HCT116 (cell line): ENCODE measurements around the gene FBXL17. TPM values are rescaled to one million over a fixed set of nuclear protein-coding genes. Genes with fewer than 3 reads are reported as not detected.

Experiments
- ATAC-seq: fragments of 200-7000 bp; cut with Tn5 transposase; 2 replicates; pipeline ENCODE4 v1.9.1; 2020; ENCODE audit warnings: mild to moderate bottlenecking, moderate library complexity
- BruUV-seq: library from RNA; stranded (reverse); fragments of 400-500 nt; replicated peaks from 2 replicates; lab custom pipeline; 2021; lab: Mats Ljungman, UMichigan
- CTCF ChIA-PET: fragments of 300-600 bp; sonication (Branson Sonifier 250); formaldehyde crosslinking; loops from one replicate; lab custom pipeline; 2021; ENCODE audit warnings: antibody characterized with exemption; lab: Charles Lee
- POLR2A ChIA-PET: fragments of 300-600, 350-600 bp; sonication (Branson Sonifier 250); formaldehyde crosslinking; loops from one replicate; lab custom pipeline; 2021; ENCODE audit warnings: antibody characterized with exemption; lab: Charles Lee
- RAD21 ChIA-PET, 2 experiments: fragments of 300-600 bp; sonication (Branson Sonifier 250); formaldehyde crosslinking; loops; one replicate each; lab custom pipeline; 2023; ENCODE audit warnings: low total read pairs in 2 of 2; ENCODE audit not compliant: uncharacterized antibody in 2 of 2, unreplicated experiment in 2 of 2, low non-redundant PET in 1 of 2; lab: Charles Lee
- DNase-seq: peaks from one replicate; pipeline ENCODE4 v3.0.0-alpha.2; 2010; ENCODE audit warnings: low read depth, low spot score
- H2AFZ ChIP-seq: fragments of 200-600 bp; shearing (Covaris generic), sonication (generic); 2 replicates; pipeline ENCODE4 v1.6.1; 2017; ENCODE audit warnings: low read depth, mixed run types, mixed read lengths, antibody characterized with exemption, low read length; ENCODE audit not compliant: poor library complexity, severe bottlenecking
- H3K27ac ChIP-seq: 2 replicates; pipeline ENCODE4 v1.5.1; 2012; ENCODE audit warnings: low read depth, low read length
- H3K27me3 ChIP-seq: fragments of 200-600 bp; sonication (generic); 2 replicates; pipeline ENCODE4 v1.6.1; 2016; ENCODE audit warnings: mixed run types, low read length, mixed read lengths; ENCODE audit not compliant: insufficient read depth
- H3K36me3 ChIP-seq, 2 experiments: fragments of 200-500 bp in 1 of 2; fragments of 200-600 bp in 1 of 2; sonication (Bioruptor generic) in 1 of 2; sonication (generic) in 1 of 2; 2 replicates each; pipeline versions ENCODE4 v1.5.1 to v1.6.1; 2014 to 2016; ENCODE audit warnings: low read length in 2 of 2, inconsistent platforms in 1 of 2, mixed read lengths in 1 of 2, mixed run types in 1 of 2; ENCODE audit not compliant: insufficient read depth in 2 of 2, control insufficient read depth in 1 of 2
- H3K4me1 ChIP-seq, 2 experiments: fragments of 200-600 bp in 1 of 2; sonication (generic) in 1 of 2; 2 replicates each; pipeline versions ENCODE4 v1.5.1 to v1.6.1; 2012 to 2017; ENCODE audit warnings: low read length in 2 of 2, inconsistent platforms in 1 of 2, mild to moderate bottlenecking in 1 of 2, mixed read lengths in 1 of 2, mixed run types in 1 of 2, moderate library complexity in 1 of 2; ENCODE audit not compliant: insufficient read depth in 2 of 2, control insufficient read depth in 1 of 2
- H3K4me2 ChIP-seq: fragments of 200-600 bp; sonication (generic); 2 replicates; pipeline ENCODE4 v1.6.1; 2017; ENCODE audit warnings: mixed run types, low read length, mixed read lengths
- H3K4me3 ChIP-seq, 2 experiments: fragments of 200-600 bp in 1 of 2; sonication (generic) in 1 of 2; replicated peaks in 1 of 2; 2 replicates each; pipeline ENCODE4 v1.5.1; 2011 to 2016; ENCODE audit warnings: low read length in 2 of 2, control low read depth in 1 of 2, low read depth in 1 of 2, mild to moderate bottlenecking in 1 of 2, mixed read lengths in 1 of 2, mixed run types in 1 of 2
- H3K79me2 ChIP-seq: fragments of 200-600 bp; sonication (generic); 2 replicates; pipeline ENCODE4 v1.6.1; 2017; ENCODE audit warnings: mild to moderate bottlenecking, mixed run types, low read length, moderate library complexity, mixed read lengths; ENCODE audit not compliant: insufficient read depth
- H3K9ac ChIP-seq: fragments of 200-600 bp; sonication (generic); 2 replicates; pipeline ENCODE4 v1.6.1; 2016; ENCODE audit warnings: low read length, mixed read lengths
- H3K9me2 ChIP-seq: fragments of 200-600 bp; sonication (generic), shearing (Covaris generic); 2 replicates; pipeline ENCODE4 v1.6.1; 2017; ENCODE audit warnings: mixed run types, mild to moderate bottlenecking, moderate library complexity; ENCODE audit not compliant: insufficient read depth
- H3K9me3 ChIP-seq, 2 experiments: fragments of 200-500 bp in 1 of 2; fragments of 200-600 bp in 1 of 2; sonication (Bioruptor generic) in 1 of 2; sonication (generic) in 1 of 2; 2 replicates each; pipeline ENCODE4 v1.6.1; 2014 to 2017; ENCODE audit warnings: low read length in 2 of 2, mixed read lengths in 2 of 2, inconsistent platforms in 1 of 2, low read depth in 1 of 2, mild to moderate bottlenecking in 1 of 2, mixed run types in 1 of 2, moderate library complexity in 1 of 2; ENCODE audit not compliant: control insufficient read depth in 1 of 2, insufficient read depth in 1 of 2
- H4K20me1 ChIP-seq: fragments of 200-600 bp; sonication (generic), shearing (Covaris generic); 2 replicates; pipeline ENCODE4 v1.6.1; 2017; ENCODE audit warnings: mixed run types, mild to moderate bottlenecking, moderate library complexity; ENCODE audit not compliant: insufficient read depth
- CEBPB ChIP-seq: IDR thresholded peaks from 2 replicates; pipeline ENCODE4 v1.6.1; 2012; ENCODE audit warnings: low read depth
- EGR1 ChIP-seq: IDR thresholded peaks from 2 replicates; pipeline ENCODE4 v1.6.1; 2012; ENCODE audit warnings: low read depth
- ELF1 ChIP-seq: IDR thresholded peaks from 2 replicates; pipeline ENCODE4 v1.6.1; 2012; ENCODE audit warnings: low read depth, borderline replicate concordance
- FOSL1 ChIP-seq: IDR thresholded peaks from 2 replicates; pipeline ENCODE4 v1.6.1; 2012; ENCODE audit warnings: low read depth
- MAX ChIP-seq: IDR thresholded peaks from 2 replicates; pipeline ENCODE4 v1.6.1; 2012
- POLR2AphosphoS5 ChIP-seq: IDR thresholded peaks from 2 replicates; pipeline ENCODE4 v1.6.1; 2011; ENCODE audit warnings: mild to moderate bottlenecking, low read depth, low read length, moderate library complexity
- SIN3A ChIP-seq: IDR thresholded peaks from 2 replicates; pipeline ENCODE4 v1.6.1; 2012; ENCODE audit warnings: low read depth
- SP1 ChIP-seq: IDR thresholded peaks from 2 replicates; pipeline ENCODE4 v1.6.1; 2012; ENCODE audit warnings: low read depth
- SRF ChIP-seq: IDR thresholded peaks from 2 replicates; pipeline ENCODE4 v1.6.1; 2012; ENCODE audit warnings: low read depth
- YY1 ChIP-seq: IDR thresholded peaks from 2 replicates; pipeline ENCODE4 v1.6.1; 2011; ENCODE audit warnings: low read length, low read depth, moderate library complexity, mild to moderate bottlenecking; ENCODE audit not compliant: insufficient replicate concordance; ENCODE audit errors: extremely low read depth
- ZBTB33 ChIP-seq: IDR thresholded peaks from 2 replicates; pipeline ENCODE4 v1.6.1; 2011; ENCODE audit warnings: mild to moderate bottlenecking, low read length, moderate library complexity; ENCODE audit not compliant: insufficient replicate concordance; ENCODE audit errors: extremely low read depth
- intact Hi-C: fragments of 100-400 bp; cut with micrococcal nuclease; formaldehyde crosslinking; loops from 2 replicates; pipeline ENCODE4 v1.10.0; 2022
- total RNA-seq: library from RNA; stranded (reverse); gene quantifications from one replicate; pipeline ENCODE4 v1.2.1, GENCODE V29; 2021; ENCODE audit not compliant: unreplicated experiment

Gene FBXL17
- total RNA-seq, 1 experiment from 2014 or later: 9.4 TPM

DNA sequence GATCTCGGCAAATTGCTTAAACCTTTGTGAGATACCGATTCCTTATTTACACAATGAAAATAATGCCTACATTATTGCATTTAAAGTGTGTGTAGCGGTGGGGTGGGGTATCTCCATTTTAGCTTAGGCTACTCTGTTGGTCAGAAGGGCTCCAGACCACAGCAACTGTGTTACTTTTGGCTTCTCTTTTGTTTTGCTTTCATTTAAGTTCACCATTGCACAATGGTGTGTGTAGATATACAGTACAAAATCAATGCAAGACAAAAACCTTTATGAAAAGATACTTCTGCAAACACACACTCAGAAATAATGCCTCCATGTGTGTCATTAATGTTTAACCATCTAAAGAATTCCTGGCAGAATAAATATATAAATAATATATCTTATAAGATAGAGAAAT lies 279.4 kb downstream of the FBXL17 start:
- ChIA-PET POLR2A (no interaction called here), CTCF (no interaction called here), RAD21 (no interaction called here)
- H3K4me2 ChIP-seq: no peak overlapping the region
- H3K27me3 ChIP-seq: no peaks in the 10 kb centered on the region
- H3K4me1 ChIP-seq: no peaks in the 10 kb centered on the region
- H2AFZ ChIP-seq: no peak overlapping the region
- BruUV-seq: no TSS peak
- H3K27ac ChIP-seq: no peak overlapping the region
- H3K79me2 ChIP-seq: no peaks in the 10 kb centered on the region
- H3K4me3 ChIP-seq: no peak overlapping the region
- no peaks in the 10 kb centered on the region for H4K20me1 ChIP-seq
- no peak for TF ChIP-seq CEBPB
- TF ChIP-seq MAX: no peak
- TF ChIP-seq SP1: no peak
- no peak for TF ChIP-seq POLR2AphosphoS5
- no peak for TF ChIP-seq SRF
- no peak for TF ChIP-seq SIN3A
- no peak for TF ChIP-seq ELF1
- no peak for TF ChIP-seq EGR1
- no peak for TF ChIP-seq FOSL1
- TF ChIP-seq ZBTB33: no peak
- no peak for TF ChIP-seq YY1
- no peak overlapping the region for H3K9ac ChIP-seq
- no peaks in the 10 kb centered on the region for H3K9me2 ChIP-seq
- H3K9me3 ChIP-seq: no peaks in the 10 kb centered on the region
- intact Hi-C loops: no loop called here
- ATAC-seq (no peak), DNase-seq (no peak)
- H3K36me3 ChIP-seq: no peaks in the 10 kb centered on the region
